NCI-H1092 treated with DMSO at 0.1 percent for 48 hours (cell line): ENCODE data around the gene ATP13A3.
A peak's percentile ranks its signal among the peaks of the same experiment; 100 is the strongest.

Experiments
- DNase-seq: peaks from one replicate; lab custom pipeline; 2025; lab: John Stamatoyannopoulos, UW

The ATP13A3 gene

GRCh38 chr3:194439881-194440550 is 46.8 kb downstream of the ATP13A3 start:
- DNase-seq: peak; percentile 69

- no peak for DNase-seq
Observed at GRCh38 chr3:194434503-194434902, 52.3 kb downstream of the ATP13A3 start.

GRCh38 chr3:194431554-194431953 is 55.2 kb downstream of the ATP13A3 start:
- peak; percentile 12 for DNase-seq

- no peak for DNase-seq
Observed at GRCh38 chr3:194425399-194425798, 61.4 kb downstream of the ATP13A3 start.

- no peak for DNase-seq
Observed at GRCh38 chr3:194424953-194425352, 61.8 kb downstream of the ATP13A3 start.

DNA sequence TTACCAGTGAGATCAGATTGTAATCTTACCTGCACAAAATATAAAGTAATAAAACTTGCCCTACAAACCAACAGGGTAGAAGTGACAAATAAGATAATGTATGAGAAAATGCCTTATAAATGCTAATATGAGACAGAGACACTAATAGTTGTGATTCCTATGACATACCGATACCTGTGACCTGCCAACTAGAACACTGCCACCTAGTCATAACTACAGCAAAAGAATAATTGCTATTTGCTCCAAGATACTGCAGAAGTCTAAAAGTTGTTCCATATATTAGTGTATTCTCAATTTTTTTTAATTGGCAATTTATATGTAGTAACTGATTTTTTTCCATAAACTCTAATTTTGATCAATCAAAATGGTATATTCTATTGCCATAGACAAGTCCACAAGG is 62.4 kb downstream of the ATP13A3 start:
- no peak for DNase-seq

- DNase-seq: peak; percentile 14
Observed at GRCh38 chr3:194423317-194423716, 63.5 kb downstream of the ATP13A3 start.

- no peak for DNase-seq
Observed at GRCh38 chr3:194422188-194422587, 64.6 kb downstream of the ATP13A3 start.

DNA sequence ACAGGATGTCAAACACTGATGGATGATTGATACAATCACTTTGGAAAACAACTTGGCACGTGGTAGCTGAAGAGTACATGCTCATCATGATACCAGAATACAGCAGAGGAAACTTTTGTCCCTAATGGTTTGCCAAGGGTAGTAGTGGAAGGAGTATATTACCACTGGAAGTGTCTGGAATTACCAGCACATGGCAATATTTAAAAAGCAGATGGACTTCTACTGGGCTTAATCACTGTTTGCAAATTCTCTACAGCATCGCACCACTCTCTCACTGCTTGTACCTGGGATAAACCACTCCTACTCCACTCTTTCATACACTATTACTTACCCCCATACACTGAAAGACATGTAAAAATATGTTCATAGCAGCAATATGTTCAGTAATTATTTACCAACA is 68.1 kb downstream of the ATP13A3 start:
- no peak for DNase-seq

GRCh38 chr3:194407423-194407822 is 79.4 kb downstream of the ATP13A3 start:
- DNase-seq: no peak

GRCh38 chr3:194405766-194406165 is 81.0 kb downstream of the ATP13A3 start:
- no peak for DNase-seq

GRCh38 chr3:194404365-194405140 is 82.2 kb downstream of the ATP13A3 start:
- DNase-seq: peak; percentile 63

- DNase-seq: no peak
Observed at GRCh38 chr3:194401868-194402329, 84.9 kb downstream of the ATP13A3 start.

- DNase-seq: no peak
Observed at GRCh38 chr3:194401346-194401745, 85.5 kb downstream of the ATP13A3 start.

- DNase-seq: no peak
Observed at GRCh38 chr3:194399874-194400411, 86.9 kb downstream of the ATP13A3 start.

GRCh38 chr3:194399166-194399565 is 87.6 kb downstream of the ATP13A3 start, which contains the start of gene GP5:
Gene GP5 (minus strand): TSS chr3:194399266. CDS start chr3:194398282, 984 bp downstream.
- DNase-seq: no peak

DNA sequence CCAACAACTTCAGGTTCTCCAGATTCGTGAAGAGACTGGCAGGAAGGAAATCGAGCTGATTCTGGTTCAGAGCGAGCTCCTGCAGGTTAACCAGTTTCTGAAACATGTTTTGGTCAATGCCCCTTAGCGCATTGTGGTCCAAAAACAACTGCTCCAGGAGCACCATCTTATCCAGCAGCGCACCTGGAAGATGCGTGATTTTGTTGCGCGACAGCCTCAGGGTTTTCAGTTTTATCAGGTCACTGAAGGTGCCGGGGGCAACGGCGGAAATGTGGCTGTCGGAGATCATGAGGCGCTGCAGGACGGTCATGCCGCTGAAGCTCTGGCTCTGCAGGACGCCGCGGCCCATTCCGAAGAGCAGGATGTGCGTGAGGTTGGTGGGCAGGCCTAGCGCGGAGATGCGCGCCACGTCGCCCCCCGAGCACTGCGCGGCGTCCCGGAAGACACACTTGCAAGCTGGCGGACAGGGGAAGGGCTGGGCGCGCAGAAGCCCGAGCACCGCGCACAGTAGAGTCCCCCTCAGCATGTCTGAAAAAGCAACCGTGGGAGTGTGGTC is 89.0 kb downstream of the ATP13A3 start:
- no peak for DNase-seq

DNA sequence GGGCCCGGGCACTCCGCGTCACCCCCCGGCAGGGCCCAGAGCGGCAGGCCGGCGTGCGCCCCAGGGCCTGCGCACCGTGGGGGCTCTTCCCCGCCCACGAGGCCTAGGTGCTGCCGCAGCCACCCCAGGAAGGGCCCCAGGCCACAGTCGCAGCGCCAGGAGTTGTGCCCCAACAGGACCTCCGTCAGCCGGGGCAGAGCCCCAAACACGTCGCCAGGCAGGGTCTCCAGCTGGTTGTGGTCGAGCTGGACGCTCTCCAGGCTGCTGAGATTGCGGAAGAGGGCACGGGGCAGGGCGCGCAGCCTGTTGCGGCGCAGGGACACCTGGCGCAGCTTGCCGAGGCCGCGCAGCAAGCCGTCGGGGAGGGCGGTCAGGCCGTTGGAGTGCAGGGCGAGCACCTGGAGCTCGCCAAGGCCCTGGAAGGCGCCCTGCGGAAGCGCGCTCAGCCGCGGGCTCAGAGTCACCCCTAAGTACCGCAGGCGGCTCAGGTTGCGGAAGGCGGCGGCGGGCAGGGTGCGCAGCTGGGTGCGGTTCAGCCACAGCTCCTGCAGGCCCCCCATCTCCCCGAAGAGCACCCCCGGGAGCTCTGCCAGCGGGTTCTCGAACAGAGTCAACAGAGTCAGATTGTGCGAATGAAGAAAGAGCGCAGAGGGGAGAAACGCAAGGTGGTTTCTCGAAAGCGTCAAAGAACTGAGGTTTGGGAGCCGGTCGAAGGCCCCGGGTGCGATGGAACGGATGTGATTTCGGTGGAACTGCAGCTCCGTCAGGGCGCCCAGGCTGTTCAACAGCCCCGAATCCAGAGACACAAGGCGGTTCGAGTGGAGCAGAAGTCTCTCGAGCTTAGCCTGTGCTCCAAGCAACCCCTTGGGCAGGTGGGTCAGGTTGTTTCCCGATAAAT is 89.7 kb downstream of the ATP13A3 start:
- DNase-seq: no peak

- DNase-seq: no peak
Observed at GRCh38 chr3:194396539-194396858, 90.3 kb downstream of the ATP13A3 start.

- no peak for DNase-seq
Observed at GRCh38 chr3:194395778-194396538, 90.8 kb downstream of the ATP13A3 start.

DNA sequence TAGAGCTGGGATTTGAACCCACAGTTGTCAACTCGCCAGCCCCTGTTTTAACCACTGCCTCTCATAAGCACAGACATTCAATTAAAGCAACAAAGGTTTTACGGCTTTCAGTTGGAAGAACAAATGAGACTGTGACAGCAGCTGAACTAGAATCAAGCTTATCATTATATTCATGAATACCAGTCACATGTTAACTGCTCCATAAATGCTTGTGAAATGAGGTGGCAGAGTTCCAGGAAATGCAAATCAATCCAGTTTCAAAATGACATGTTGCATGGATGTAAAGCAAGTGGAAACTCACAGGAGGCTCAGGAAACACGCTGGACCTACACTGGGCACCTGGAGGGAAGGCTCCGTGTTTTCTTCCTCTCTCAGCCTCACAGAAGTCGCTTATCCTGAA is 91.6 kb downstream of the ATP13A3 start:
- DNase-seq: peak; percentile 34
